ENCODE measurements around the gene GLIS2. TPM values are rescaled to one million over a fixed set of nuclear protein-coding genes. Genes with fewer than 3 reads are reported as not detected.

The GLIS2 gene
- polyA plus RNA-seq, 1 donor: 11.5 TPM

GRCh38 chr16:4344983-4345835 lies 29.3 kb downstream of the GLIS2 start:
- Histone ChIP-seq H3K27me3 (ENCODE audit: control insufficient read depth, insufficient read depth, low read length) (no peaks in the 10 kb centered on the region), H3K9me3 (ENCODE audit: control insufficient read depth, low read depth, low read length) (peaks cover 3% of the 10 kb centered on the region), H3K4me3 (ENCODE audit: low read length) (no peak overlapping the region), H3K36me3 (ENCODE audit: control insufficient read depth, insufficient read depth, low read length) (peaks cover 16% of the 10 kb centered on the region), H3K4me1 (ENCODE audit: control insufficient read depth, insufficient read depth, low read length) (peaks cover 14% of the 10 kb centered on the region), H3K27ac (ENCODE audit: low read length) (no peak overlapping the region)
- DNase-seq: no peak
- 100% methylated on average over 1 of the region's 26 CpGs for WGBS (ENCODE audit: insufficient coverage, low lambda C conversion rate)

GRCh38 chr16:4345836-4346781 lies 30.2 kb downstream of the GLIS2 start:
- Histone ChIP-seq H3K4me3 (ENCODE audit: low read length) (no peak overlapping the region), H3K27ac (ENCODE audit: low read length) (no peak overlapping the region), H3K9me3 (ENCODE audit: control insufficient read depth, low read depth, low read length) (peaks cover 3% of the 10 kb centered on the region), H3K4me1 (ENCODE audit: control insufficient read depth, insufficient read depth, low read length) (peaks cover 18% of the 10 kb centered on the region), H3K27me3 (ENCODE audit: control insufficient read depth, insufficient read depth, low read length) (no peaks in the 10 kb centered on the region), H3K36me3 (ENCODE audit: control insufficient read depth, insufficient read depth, low read length) (peaks cover 7% of the 10 kb centered on the region)
- DNase-seq: peak in 1 of 2 donors; percentile 28
- no CpG with 5 or more reads among the region's 14 CpGs for WGBS (ENCODE audit: insufficient coverage, low lambda C conversion rate)

GRCh38 chr16:4347010-4347409 lies 31.1 kb downstream of the GLIS2 start:
- Histone ChIP-seq H3K9me3 (ENCODE audit: control insufficient read depth, low read depth, low read length) (peaks cover 3% of the 10 kb centered on the region), H3K4me1 (ENCODE audit: control insufficient read depth, insufficient read depth, low read length) (peaks cover 18% of the 10 kb centered on the region), H3K27ac (ENCODE audit: low read length) (no peak overlapping the region), H3K27me3 (ENCODE audit: control insufficient read depth, insufficient read depth, low read length) (no peaks in the 10 kb centered on the region), H3K36me3 (ENCODE audit: control insufficient read depth, insufficient read depth, low read length) (peaks cover 4% of the 10 kb centered on the region), H3K4me3 (ENCODE audit: low read length) (no peak overlapping the region)
- no CpG with 5 or more reads among the region's 8 CpGs for WGBS (ENCODE audit: insufficient coverage, low lambda C conversion rate)
- no peak for DNase-seq

DNA sequence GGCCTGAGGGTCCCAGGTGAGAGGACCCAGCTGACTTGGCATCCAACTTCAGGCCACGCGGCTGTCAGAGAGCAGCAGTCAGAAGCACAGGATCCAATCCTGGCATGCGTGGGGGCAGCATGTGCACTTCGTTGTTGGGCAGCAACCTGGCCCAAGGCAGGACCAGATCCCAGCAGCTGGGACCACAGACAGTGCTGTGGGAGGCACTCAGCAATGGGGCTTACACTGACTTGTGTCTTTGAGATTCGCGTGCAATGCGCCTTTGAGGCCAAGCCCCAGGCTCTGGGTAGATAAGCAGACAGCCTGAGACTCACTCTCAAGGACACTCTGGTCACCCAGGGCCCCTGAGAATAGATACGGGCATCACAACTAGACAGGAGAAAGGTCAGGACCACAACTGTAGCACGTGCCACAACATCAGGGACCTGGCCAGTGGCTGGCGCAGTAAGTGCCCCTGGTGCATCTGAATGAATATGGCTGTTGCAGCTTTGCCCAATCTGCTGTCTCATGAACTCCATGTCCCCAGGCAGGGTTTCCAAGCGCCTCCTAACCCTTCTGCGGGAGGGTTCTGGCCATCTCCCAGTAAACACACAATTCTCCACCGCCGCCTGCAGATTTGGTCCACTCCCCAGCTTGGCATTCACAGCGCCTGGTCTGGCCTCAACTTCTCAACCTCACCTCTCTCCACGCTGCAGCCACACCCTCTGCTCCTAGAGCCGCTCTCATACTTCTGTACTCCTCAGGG lies 32.1 kb downstream of the GLIS2 start:
- no peak overlapping the region for H3K4me3 ChIP-seq (ENCODE audit: low read length)
- H3K36me3 ChIP-seq (ENCODE audit: control insufficient read depth, insufficient read depth, low read length): peaks cover 2% of the 10 kb centered on the region
- DNase-seq: peak in 1 of 2 donors; percentile 67
- H3K27ac ChIP-seq (ENCODE audit: low read length): peak overlapping the region; percentile 12
- peaks cover 3% of the 10 kb centered on the region for H3K9me3 ChIP-seq (ENCODE audit: control insufficient read depth, low read depth, low read length)
- no CpG with 5 or more reads among the region's 17 CpGs for WGBS (ENCODE audit: insufficient coverage, low lambda C conversion rate)
- H3K4me1 ChIP-seq (ENCODE audit: control insufficient read depth, insufficient read depth, low read length): peaks cover 18% of the 10 kb centered on the region
- no peaks in the 10 kb centered on the region for H3K27me3 ChIP-seq (ENCODE audit: control insufficient read depth, insufficient read depth, low read length)

DNA sequence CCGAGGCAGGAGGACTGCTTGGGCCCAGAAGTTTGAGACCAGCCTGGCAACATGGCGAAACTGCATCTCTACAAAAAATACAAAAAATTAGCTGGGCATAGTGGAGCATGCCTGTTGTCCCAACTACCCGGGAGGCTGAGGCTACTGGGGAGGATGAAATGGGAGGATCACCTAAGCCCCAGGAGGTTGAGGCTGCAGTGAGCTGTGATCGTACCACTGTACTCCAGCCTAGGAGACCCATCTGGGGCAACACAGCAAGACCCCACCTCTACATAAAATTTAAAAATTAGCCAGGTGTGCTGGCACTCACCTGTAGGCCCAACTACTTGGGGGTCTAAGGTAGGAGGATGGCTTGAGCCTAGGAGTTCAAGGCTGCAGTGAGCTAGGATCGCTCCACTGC lies 33.5 kb downstream of the GLIS2 start:
- H3K36me3 ChIP-seq (ENCODE audit: control insufficient read depth, insufficient read depth, low read length): peaks cover 3% of the 10 kb centered on the region
- WGBS (ENCODE audit: insufficient coverage, low lambda C conversion rate): no CpG with 5 or more reads among the region's 5 CpGs
- no peak for DNase-seq
- H3K4me3 ChIP-seq (ENCODE audit: low read length): no peak overlapping the region
- H3K27me3 ChIP-seq (ENCODE audit: control insufficient read depth, insufficient read depth, low read length): no peaks in the 10 kb centered on the region
- H3K9me3 ChIP-seq (ENCODE audit: control insufficient read depth, low read depth, low read length): peaks cover 2% of the 10 kb centered on the region
- peaks cover 18% of the 10 kb centered on the region for H3K4me1 ChIP-seq (ENCODE audit: control insufficient read depth, insufficient read depth, low read length)
- H3K27ac ChIP-seq (ENCODE audit: low read length): no peak overlapping the region

- no CpG with 5 or more reads among the region's 24 CpGs for WGBS (ENCODE audit: insufficient coverage, low lambda C conversion rate)
- H3K4me3 ChIP-seq (ENCODE audit: low read length): peak overlapping the region; percentile 86
- H3K36me3 ChIP-seq (ENCODE audit: control insufficient read depth, insufficient read depth, low read length): peaks cover 11% of the 10 kb centered on the region
- no peaks in the 10 kb centered on the region for H3K27me3 ChIP-seq (ENCODE audit: control insufficient read depth, insufficient read depth, low read length)
- peak overlapping the region; percentile 72 for H3K27ac ChIP-seq (ENCODE audit: low read length)
- no peaks in the 10 kb centered on the region for H3K9me3 ChIP-seq (ENCODE audit: control insufficient read depth, low read depth, low read length)
- peaks cover 18% of the 10 kb centered on the region for H3K4me1 ChIP-seq (ENCODE audit: control insufficient read depth, insufficient read depth, low read length)
- DNase-seq: no peak
Measured at GRCh38 chr16:4350365-4350786, 34.5 kb downstream of the GLIS2 start.

GRCh38 chr16:4350787-4351659 lies 35.2 kb downstream of the GLIS2 start, which contains the start of gene PAM16:
Gene PAM16 (minus strand): TSS chr16:4351321. CDS start chr16:4351234, 87 bp downstream.
- DNase-seq: peak; percentile 95 to 96
- H3K27me3 ChIP-seq (ENCODE audit: control insufficient read depth, insufficient read depth, low read length): no peaks in the 10 kb centered on the region
- H3K4me1 ChIP-seq (ENCODE audit: control insufficient read depth, insufficient read depth, low read length): peaks cover 18% of the 10 kb centered on the region
- H3K27ac ChIP-seq (ENCODE audit: low read length): peak within 1 kb of the TSS; percentile 72
- peak within 1 kb of the TSS; percentile 86 for H3K4me3 ChIP-seq (ENCODE audit: low read length)
- no CpG with 5 or more reads among the region's 81 CpGs for WGBS (ENCODE audit: insufficient coverage, low lambda C conversion rate)
- H3K9me3 ChIP-seq (ENCODE audit: control insufficient read depth, low read depth, low read length): no peaks in the 10 kb centered on the region
- peaks cover 11% of the 10 kb centered on the region for H3K36me3 ChIP-seq (ENCODE audit: control insufficient read depth, insufficient read depth, low read length)

DNA sequence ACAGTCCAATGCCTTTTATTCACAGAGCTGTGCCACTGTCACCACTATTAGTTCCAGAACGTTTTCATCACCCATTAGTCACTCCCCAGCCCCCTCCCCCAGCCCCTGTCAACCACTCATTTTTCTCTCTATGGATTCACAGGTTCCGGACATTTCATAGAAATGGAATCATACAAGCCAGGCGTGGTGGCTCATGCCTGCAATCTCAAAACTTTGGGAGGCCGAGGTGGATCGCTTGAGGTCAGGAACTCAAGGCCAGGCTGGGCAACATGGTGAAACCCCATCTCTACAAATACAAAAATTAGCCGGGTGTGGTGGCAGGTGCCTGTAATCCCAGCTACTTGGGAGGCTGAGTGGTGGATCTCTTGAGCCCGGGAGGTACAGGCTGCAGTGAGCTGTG lies 36.0 kb downstream of the GLIS2 start:
- DNase-seq: no peak
- Histone ChIP-seq H3K9me3 (ENCODE audit: control insufficient read depth, low read depth, low read length) (no peaks in the 10 kb centered on the region), H3K27ac (ENCODE audit: low read length) (no peak overlapping the region), H3K4me3 (ENCODE audit: low read length) (no peak overlapping the region), H3K27me3 (ENCODE audit: control insufficient read depth, insufficient read depth, low read length) (no peaks in the 10 kb centered on the region), H3K36me3 (ENCODE audit: control insufficient read depth, insufficient read depth, low read length) (peaks cover 14% of the 10 kb centered on the region), H3K4me1 (ENCODE audit: control insufficient read depth, insufficient read depth, low read length) (peaks cover 18% of the 10 kb centered on the region)
- WGBS (ENCODE audit: insufficient coverage, low lambda C conversion rate): no CpG with 5 or more reads among the region's 7 CpGs

GRCh38 chr16:4352843-4353242 lies 37.0 kb downstream of the GLIS2 start:
- Histone ChIP-seq H3K36me3 (ENCODE audit: control insufficient read depth, insufficient read depth, low read length) (peaks cover 18% of the 10 kb centered on the region), H3K4me1 (ENCODE audit: control insufficient read depth, insufficient read depth, low read length) (peaks cover 9% of the 10 kb centered on the region), H3K4me3 (ENCODE audit: low read length) (no peak overlapping the region), H3K27ac (ENCODE audit: low read length) (no peak overlapping the region), H3K27me3 (ENCODE audit: control insufficient read depth, insufficient read depth, low read length) (no peaks in the 10 kb centered on the region), H3K9me3 (ENCODE audit: control insufficient read depth, low read depth, low read length) (no peaks in the 10 kb centered on the region)
- WGBS (ENCODE audit: insufficient coverage, low lambda C conversion rate): no CpG with 5 or more reads among the region's 5 CpGs
- DNase-seq: no peak
